Activated CD8-positive, alpha-beta memory T cell treated with anti-CD3 and anti-CD28 coated beads, Interleukin-2, amount 50 U/mL, for 48 hours (primary cell): ENCODE results near the gene ATE1.
"Not testable (repeated sequence)": the region's sequence is repeated elsewhere in the genome, so short reads cannot be mapped to it uniquely, and the experiment has no call there.

Experiments used
- DNase-seq: peaks from one replicate; pipeline ENCODE4 v3.0.0-alpha.2; 2020

Gene ATE1

GRCh38 chr10:121774813-121775212, 153.0 kb downstream of the ATE1 start:
- DNase-seq: no peak

DNA sequence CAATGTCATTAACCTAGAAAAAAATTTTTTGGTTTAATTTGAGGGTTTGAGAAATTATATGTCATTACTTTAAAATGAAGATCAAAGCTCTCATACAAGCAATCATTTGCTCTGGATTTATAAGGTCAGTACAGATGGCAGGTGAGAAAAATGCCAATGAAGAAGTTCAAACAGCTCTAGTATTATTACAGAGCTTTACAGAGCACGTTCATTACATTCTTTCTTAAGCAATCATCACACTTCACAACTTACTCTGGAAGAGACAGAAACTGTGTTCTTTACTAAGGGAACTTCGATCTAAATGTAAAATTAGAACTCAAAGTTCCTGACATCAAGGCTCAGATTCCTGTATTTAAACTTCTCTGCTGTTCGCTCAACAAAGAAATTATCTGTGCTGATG, 153.4 kb downstream of the ATE1 start:
- DNase-seq: no peak

GRCh38 chr10:121772884-121773283, 154.9 kb downstream of the ATE1 start:
- no peak for DNase-seq

GRCh38 chr10:121772406-121772805, 155.4 kb downstream of the ATE1 start:
- no peak for DNase-seq

GRCh38 chr10:121771966-121772365, 155.9 kb downstream of the ATE1 start:
- DNase-seq: no peak

GRCh38 chr10:121766426-121766825, 161.4 kb downstream of the ATE1 start:
- no peak for DNase-seq

GRCh38 chr10:121765204-121765603, 162.6 kb downstream of the ATE1 start:
- DNase-seq: no peak

DNA sequence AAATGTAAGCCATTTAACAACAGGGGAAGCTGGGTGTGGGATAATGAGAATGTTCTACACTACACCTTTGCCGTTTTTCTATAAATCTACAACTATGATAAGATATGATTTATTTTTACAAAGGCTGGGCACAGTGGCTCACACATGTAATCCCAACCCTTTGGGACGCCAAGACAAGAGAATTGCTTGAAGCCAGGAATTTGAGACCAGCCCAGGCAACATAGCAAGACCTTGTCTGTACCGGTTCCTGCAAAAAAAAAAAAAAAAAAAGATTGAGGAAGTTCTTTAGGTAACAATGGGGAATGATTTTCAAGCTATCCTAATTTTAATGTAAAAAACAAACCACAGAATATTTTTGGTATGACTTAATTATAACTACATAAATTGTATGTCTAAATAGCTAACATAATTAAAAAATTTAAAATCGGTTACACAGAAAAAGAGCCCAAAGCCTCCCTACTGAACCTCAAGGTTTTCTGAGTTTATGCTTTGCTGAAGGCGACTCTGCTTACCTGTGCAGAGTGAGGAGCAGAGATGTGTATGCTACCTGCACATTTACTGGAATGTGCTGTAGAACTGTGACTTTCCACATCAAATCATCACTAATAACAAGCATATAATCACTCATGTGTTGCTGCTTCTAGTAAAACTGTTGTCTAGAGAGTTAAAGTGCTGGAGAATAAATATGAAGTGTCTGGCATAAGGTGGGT, 163.4 kb downstream of the ATE1 start:
- no peak for DNase-seq

DNA sequence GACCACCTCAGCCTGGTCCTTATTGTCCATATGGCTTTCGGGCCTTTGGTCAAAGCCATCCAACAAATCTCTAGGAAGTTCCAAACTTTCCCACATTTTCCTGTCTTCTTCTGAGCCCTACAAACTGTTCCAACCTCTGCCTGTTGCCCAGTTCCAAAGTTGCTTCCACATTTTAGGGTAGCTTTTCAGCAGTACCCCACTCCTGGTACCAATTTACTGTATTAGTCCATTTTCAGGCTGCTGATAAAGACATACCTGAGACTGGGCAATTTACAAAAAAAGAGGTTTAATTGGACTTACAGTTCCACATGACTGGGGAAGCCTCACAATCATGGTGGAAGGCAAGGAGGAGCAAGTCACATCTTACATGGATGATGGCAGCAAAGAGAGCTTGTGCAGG, 170.6 kb downstream of the ATE1 start:
- not testable (repeated sequence) for DNase-seq

DNA sequence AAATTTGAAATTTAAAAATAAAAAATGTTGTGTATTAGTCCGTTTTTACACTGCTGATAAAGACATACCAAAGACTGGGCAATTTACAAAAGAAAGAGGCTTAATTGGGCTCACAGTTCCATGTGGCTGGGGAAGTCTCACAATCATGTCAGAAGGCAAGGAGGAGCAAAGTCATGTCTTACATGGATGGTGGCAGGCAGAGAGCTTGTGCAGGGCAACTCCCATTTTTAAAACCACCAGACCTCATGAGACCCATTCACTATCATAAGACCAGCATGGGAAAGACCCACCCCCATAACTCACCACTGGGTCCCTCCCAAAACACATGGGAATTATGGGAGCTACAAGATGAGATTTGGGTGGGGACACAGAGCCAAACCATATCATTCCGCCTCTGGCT, 172.3 kb downstream of the ATE1 start:
- not testable (repeated sequence) for DNase-seq

DNA sequence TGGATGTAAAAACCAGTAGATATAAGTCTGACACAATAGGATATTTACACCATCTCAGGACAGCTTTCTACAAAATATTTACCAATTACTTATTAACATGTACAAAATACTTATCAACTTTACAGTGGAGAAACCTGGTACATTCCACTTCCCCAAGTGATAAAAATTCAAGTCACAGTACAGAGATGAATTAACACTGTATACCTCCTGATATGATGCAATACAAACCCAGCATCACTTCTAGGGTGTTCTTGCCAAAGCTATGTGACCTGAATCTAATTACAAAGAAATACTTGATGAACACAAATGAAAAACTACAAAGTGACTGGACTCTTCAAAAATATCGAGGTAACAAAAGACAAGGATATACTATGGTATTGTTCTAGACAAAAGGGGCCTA, 173.2 kb downstream of the ATE1 start:
- DNase-seq: no peak

DNA sequence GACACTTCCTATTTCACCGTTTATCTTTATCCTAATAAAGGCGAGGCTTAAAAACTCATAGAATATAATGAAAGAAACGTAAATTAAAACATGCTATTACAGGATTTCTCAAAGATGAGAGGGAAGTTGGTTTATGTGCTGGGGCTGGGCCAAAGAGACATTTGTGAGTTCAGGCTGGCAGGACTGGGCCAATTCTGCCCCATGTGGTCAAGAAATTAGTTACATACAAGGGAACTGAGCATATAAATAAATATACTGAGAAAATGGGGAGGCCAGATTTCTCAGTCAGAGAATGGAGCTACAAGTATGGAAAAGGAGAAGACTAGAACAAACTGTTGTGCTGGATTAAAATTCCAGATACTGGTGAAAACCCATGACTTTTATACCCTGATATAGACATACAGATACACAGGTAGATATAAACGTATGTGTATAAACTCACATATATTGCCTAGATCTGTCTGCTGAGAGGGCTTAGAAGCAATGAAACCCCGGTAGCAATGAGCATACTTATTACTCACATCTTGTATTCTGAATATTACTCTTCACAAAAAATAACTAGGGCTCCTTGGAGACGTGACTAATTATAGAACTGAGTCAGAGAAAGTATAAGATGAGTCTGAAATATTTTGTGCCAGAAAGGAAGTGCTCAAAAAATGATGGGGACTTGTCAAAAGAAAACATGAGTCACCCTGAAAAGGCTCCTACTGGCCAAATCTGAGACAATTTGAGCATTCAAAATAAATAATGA, 173.9 kb downstream of the ATE1 start:
- no peak for DNase-seq

- no peak for DNase-seq
Measured at GRCh38 chr10:121751191-121751760, 176.6 kb downstream of the ATE1 start.

DNA sequence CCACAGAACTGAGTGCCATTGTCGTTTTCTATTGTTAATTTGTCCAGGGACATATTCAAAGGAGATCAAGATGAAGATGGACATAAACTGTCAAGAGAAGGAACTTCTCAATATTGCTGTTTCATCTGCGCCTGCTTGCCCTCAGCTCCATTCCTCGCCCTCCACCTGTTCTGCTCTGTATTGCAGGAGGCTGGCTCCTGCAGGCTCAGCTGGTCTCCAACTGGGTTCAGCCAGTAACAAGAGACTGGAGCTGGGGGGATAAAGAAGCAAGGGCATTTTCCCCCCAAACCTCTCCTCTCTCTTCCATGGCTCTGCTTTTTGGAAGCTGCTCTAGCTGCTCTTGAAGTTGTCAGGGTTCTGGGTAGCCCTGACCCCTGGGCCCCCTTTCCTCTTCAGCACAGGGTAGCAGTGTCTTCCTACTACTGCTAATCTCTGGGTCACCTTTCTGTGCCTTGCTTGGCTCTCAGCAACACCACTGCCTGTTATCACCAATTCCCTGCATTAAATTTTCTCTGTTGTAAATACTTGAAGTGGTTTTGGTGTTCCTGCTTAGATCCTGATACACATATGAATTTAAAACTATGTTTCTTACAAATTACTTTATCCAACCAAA, 180.6 kb downstream of the ATE1 start:
- no peak for DNase-seq

DNA sequence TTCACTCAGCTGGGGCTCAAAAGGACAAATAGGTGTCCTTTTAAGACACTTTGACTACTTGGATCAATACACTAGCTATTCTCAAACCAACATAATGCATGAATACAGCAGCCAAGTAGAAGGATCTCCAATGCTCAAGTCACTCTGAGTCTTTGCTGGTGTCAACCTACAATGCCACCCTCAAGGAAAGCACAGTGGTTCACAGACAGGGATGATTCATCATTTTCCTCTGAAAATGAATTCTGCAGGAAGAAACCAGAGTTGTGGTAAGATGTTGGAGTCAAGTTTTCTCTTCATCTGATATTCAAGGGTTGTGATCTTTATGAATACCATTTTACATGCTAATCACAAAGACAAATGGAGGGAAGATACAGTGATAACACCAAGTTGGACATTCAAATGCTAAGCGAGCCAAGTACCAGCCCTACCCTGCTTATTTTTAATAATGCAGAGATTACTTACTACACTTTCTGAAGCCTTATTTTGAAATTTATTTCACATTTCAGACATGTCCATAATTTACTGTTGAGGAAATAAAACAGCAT, 186.5 kb downstream of the ATE1 start:
- DNase-seq: no peak

DNA sequence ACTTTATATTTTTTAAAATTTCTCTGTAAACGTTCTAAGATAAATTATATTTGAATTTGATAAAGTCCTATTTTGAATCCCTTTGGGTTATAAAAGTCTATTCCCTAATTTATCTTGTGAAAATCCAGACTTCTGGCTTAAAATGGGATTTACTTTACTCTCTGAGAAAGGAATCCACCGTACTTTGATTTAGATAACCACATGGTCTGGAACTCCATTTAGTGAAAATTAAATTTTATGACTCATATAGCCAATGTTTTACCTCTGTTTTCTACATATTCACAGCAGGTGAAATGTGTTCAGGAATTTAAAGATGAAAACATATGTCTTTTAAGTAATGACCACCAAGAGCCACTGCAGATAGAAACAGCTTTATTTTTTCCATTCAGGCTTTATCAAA, 187.8 kb downstream of the ATE1 start:
- no peak for DNase-seq

DNA sequence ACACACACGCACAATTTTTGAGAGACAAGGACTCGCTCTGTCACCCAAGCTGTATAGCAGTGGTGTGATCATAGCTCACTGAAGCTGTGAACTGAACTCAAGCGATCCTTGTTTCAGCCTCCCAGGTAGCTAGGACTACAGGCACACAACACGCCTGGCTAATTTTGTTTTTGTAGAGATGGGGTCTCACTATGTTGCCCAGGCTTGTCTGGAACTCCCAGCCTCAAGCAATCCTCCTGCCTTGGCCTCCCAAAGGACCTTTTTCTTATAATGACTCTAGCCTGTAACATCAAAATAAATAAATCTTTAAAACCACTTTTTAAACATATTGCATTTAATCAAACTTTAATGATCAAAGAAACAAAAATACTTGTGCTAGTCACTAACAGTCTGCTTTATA, 188.7 kb downstream of the ATE1 start:
- no peak for DNase-seq

GRCh38 chr10:121736315-121737130, 191.3 kb downstream of the ATE1 start:
- DNase-seq: no peak

- DNase-seq: no peak
Measured at GRCh38 chr10:121735263-121735662, 192.6 kb downstream of the ATE1 start.

DNA sequence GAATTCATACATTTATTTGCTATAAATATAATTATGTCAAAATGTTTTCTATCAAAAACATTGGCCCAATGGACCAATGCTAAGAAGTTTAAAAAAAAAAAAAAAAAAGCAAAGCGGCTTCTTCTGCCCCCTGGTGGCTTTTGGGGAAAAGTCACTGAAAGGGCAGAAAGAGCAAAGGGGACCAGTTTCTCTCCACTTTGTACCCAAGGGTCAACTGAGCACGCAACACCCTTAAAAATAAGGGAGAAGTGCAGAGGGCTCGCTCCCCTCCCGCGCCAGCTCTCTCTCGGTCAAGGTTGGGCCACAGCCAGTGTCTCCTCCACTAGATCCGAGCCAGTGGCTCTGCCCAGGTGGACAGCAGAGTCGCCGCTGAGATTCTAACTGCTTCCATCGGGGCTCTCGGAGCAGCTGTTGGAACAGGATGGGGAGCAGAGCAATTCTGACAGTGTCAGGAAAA, 193.2 kb downstream of the ATE1 start:
- no peak for DNase-seq

DNA sequence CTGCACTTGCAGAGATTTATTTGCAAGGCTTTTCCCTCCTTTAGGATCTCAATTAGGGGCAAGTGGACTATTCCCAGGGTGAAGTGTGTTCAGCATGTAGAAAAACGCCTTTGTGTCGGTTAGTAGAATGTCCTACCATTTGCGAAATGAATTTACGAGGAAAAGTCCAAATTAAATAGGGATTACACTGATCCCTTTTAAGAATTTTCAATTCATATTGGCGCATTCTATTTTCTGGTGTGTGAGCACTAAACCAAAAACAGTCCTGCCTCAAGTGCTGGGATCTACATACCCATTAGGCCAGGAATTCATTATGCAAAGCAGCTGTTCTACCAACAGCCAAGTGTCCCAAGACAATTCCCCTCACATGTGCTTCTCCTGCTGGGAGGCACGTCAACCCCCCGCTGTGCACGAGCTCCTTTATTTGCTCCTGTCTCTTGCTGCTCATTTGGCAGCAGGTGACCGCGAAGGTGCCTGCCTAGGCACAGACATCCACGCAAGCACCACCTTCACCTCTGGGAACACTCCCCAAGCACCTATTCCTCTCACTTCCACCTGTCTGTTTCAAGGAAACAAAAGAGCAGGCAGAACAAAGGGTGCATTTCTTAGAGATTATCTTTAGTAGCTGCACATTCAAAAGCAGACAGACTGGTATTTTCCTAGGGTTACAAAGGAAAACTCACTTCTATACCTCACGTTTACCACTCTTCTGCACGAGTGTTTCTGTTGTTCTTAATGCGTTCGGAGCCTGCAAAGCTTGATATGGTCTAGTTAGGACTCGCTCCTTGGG, 195.0 kb downstream of the ATE1 start:
- no peak for DNase-seq

- DNase-seq: no peak
Measured at GRCh38 chr10:121732172-121732571, 195.7 kb downstream of the ATE1 start.
